BLaER1 (cell line): ENCODE data around the gene RGS4.
"Not testable (repeated sequence)": the region's sequence is repeated elsewhere in the genome, so short reads cannot be mapped to it uniquely, and the experiment has no call there.

Experiments used
- H3K27ac ChIP-seq: shearing (Covaris generic); formaldehyde crosslinking; 2 replicates; pipeline ENCODE4 v1.8.1; 2022
- H3K27me3 ChIP-seq: shearing (Covaris generic); formaldehyde crosslinking; 2 replicates; pipeline ENCODE4 v1.8.1; 2022
- H3K36me3 ChIP-seq: shearing (Covaris generic); formaldehyde crosslinking; 2 replicates; pipeline ENCODE4 v1.8.1; 2022
- H3K4me1 ChIP-seq: shearing (Covaris generic); formaldehyde crosslinking; 2 replicates; pipeline ENCODE4 v1.8.1; 2022
- H3K4me2 ChIP-seq: shearing (Covaris generic); formaldehyde crosslinking; 2 replicates; pipeline ENCODE4 v1.8.1; 2022
- H3K4me3 ChIP-seq: shearing (Covaris generic); formaldehyde crosslinking; 2 replicates; pipeline ENCODE4 v1.8.1; 2022
- H3K9ac ChIP-seq: shearing (Covaris generic); formaldehyde crosslinking; 2 replicates; pipeline ENCODE4 v1.8.1; 2022
- H3K9me3 ChIP-seq: shearing (Covaris generic); formaldehyde crosslinking; 2 replicates; pipeline ENCODE4 v1.8.1; 2022
- H4K20me1 ChIP-seq: shearing (Covaris generic); formaldehyde crosslinking; 2 replicates; pipeline ENCODE4 v1.8.1; 2022
- Cebpa-rat ChIP-seq: shearing (Covaris generic); IDR thresholded peaks from 2 replicates; pipeline ENCODE4 v1.8.1; 2022

The RGS4 gene

DNA sequence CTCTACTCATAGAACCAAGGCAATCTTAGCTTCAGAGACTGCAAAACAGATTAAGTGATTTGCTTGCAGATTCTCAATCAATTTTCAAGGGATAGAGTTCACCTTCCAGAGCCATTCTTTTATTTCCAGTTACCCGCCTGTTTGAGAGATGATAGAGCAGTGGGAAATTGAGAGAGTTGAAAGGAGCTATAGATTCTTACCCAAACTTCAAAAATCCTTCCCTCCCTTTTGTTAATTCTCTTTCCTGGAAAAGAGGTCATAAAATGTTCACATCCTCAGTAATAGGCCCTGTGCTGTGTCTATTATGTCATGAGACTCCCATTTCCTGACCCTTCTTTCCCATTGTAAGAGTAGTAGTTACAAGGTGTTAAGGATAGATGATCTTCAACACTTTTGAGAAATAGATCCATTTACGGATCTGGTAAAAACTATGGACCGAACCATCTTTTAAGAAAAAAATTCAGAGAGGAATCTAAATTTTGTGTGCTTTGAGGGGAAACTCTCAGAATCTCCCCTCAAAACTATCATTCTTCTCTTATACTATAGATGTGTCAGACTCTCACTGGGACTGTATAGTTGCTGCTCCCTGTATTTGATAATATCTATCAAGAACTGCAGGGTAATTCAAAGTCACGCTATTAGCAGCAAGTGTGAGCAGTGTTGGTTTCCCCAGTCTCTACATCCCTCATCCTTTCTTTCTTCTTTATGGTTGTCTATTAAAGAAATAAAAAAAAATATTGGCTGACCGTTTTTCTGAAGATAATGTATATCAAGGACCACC lies 8.0 kb downstream of the RGS4 start:
- TF ChIP-seq Cebpa-rat: no peak
- H3K9me3 ChIP-seq: no peaks in the 10 kb centered on the region

DNA sequence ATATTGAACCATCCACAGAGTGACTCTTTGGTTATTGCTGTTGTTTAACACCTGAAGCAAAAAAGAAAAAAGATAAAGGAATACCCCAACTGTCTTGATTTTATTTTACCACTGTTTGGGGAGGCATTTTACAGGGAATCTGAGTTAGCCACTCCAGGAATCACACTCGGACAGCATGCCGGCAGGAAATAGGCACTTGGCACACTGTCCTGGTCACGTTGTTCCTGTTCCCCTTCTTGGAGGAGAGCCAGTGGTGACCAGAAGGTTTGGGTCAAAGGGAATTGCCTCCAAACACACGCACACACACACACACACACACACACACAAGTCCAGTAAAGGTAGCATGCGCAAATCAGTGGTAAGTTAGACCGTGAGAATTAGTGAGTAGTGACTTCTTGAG lies 13.8 kb downstream of the RGS4 start:
- Histone ChIP-seq H3K36me3 (no peaks in the 10 kb centered on the region), H3K9me3 (no peaks in the 10 kb centered on the region), H3K4me3 (no peak overlapping the region), H3K9ac (no peak overlapping the region), H4K20me1 (no peaks in the 10 kb centered on the region), H3K27me3 (no peaks in the 10 kb centered on the region), H3K4me1 (no peaks in the 10 kb centered on the region), H3K4me2 (no peak overlapping the region), H3K27ac (no peak overlapping the region)
- no peak for TF ChIP-seq Cebpa-rat

More for the DNA sequence above, 8.0 kb downstream of the RGS4 start:
- Histone ChIP-seq H3K27ac (no peak overlapping the region), H3K36me3 (no peaks in the 10 kb centered on the region), H3K9ac (no peak overlapping the region), H3K4me3 (no peak overlapping the region), H3K4me2 (no peak overlapping the region), H3K4me1 (no peaks in the 10 kb centered on the region), H3K27me3 (no peaks in the 10 kb centered on the region), H4K20me1 (no peaks in the 10 kb centered on the region)

GRCh38 chr1:163083690-163084089 lies 14.5 kb downstream of the RGS4 start:
- TF ChIP-seq Cebpa-rat: no peak
- H3K9me3 ChIP-seq: no peaks in the 10 kb centered on the region
- H3K27ac ChIP-seq: no peak overlapping the region
- no peaks in the 10 kb centered on the region for H3K27me3 ChIP-seq
- H3K36me3 ChIP-seq: no peaks in the 10 kb centered on the region
- no peak overlapping the region for H3K4me3 ChIP-seq
- no peaks in the 10 kb centered on the region for H3K4me1 ChIP-seq
- no peaks in the 10 kb centered on the region for H4K20me1 ChIP-seq
- no peak overlapping the region for H3K4me2 ChIP-seq
- no peak overlapping the region for H3K9ac ChIP-seq

DNA sequence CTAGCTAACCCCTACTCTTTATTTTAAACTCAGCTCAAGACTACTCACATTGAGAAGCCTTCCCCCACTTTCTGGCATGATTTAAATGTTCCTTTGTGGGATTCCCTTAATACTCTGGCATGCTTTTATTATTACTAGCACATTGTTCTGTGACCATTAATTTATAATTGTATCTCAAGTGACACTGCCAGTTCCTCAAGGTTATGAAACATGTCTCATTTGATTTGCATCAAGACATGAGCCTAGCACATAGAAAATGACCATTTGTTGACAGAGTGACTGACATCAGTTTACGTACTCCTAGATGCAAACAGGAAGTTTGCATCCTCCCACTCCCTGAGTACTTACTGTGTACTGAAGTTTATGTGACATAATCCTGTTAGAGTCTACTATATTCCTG lies 15.2 kb downstream of the RGS4 start:
- H3K27ac ChIP-seq: no peak overlapping the region
- TF ChIP-seq Cebpa-rat: no peak
- no peak overlapping the region for H3K4me2 ChIP-seq
- H3K36me3 ChIP-seq: no peaks in the 10 kb centered on the region
- H4K20me1 ChIP-seq: no peaks in the 10 kb centered on the region
- H3K9ac ChIP-seq: no peak overlapping the region
- no peak overlapping the region for H3K4me3 ChIP-seq
- H3K9me3 ChIP-seq: no peaks in the 10 kb centered on the region
- no peaks in the 10 kb centered on the region for H3K27me3 ChIP-seq
- no peaks in the 10 kb centered on the region for H3K4me1 ChIP-seq

DNA sequence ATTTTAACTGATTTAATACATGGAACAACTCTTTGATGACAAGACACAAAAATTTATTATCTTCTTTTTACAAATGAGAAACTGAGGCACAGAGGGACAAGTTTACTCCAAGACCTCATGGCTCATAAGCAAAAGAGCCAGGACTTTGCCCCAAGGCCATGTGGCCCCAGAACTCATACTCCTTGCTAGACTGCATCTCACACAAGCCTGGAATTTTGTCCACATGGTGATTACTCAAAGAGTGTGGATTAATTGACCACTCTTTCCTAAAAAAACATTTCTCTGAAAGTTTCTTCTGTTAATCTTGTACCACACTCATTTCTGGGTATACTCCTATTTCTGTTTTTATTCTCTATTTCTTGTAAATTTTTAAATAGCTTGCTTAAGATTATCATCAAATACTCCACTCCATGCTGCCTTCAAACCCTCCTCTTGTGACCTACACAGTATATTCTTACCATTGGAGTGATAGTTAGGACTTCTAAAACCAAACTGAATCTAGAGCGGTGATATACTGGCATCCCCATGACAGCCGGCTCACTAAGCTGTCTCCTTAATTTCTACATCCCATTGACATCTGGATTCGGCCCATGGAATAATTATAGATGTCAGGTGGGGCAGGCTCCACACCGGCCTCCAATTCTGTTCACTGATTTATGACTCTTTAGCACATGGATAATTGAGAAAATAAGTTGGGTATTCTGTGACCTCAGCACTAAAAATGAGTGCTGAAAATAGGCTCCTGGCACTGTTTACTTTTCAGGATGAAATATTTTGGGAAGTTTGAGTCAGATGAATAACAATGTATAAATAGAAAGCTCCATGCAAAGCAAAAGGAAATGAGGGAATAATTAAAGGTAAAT lies 16.1 kb downstream of the RGS4 start:
- no peaks in the 10 kb centered on the region for H3K27me3 ChIP-seq
- no peaks in the 10 kb centered on the region for H4K20me1 ChIP-seq
- no peaks in the 10 kb centered on the region for H3K36me3 ChIP-seq
- no peak overlapping the region for H3K9ac ChIP-seq
- no peak overlapping the region for H3K4me3 ChIP-seq
- H3K27ac ChIP-seq: no peak overlapping the region
- no peaks in the 10 kb centered on the region for H3K4me1 ChIP-seq
- H3K4me2 ChIP-seq: no peak overlapping the region
- TF ChIP-seq Cebpa-rat: no peak
- H3K9me3 ChIP-seq: no peaks in the 10 kb centered on the region

DNA sequence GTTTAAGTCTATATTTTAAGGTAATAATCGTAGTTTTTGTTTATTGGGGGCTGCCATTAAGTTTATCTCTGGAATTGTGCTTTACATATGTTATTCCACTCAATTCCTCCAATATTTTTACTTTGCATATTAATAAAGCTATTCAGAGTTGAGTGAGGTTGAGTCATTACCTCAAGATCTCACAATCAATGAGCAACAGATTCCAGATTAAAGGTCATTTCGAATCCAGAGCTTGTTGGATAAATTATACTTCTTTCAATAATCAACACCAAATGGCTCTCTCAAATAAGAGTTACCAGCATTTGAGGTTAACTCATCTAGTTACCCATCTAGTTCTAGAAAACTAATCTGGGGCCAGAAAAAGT lies 16.7 kb downstream of the RGS4 start:
- Histone ChIP-seq H3K27ac (no peak overlapping the region), H3K4me3 (no peak overlapping the region), H3K36me3 (no peaks in the 10 kb centered on the region), H3K4me2 (no peak overlapping the region), H3K9me3 (no peaks in the 10 kb centered on the region), H3K4me1 (no peaks in the 10 kb centered on the region), H3K9ac (no peak overlapping the region), H3K27me3 (no peaks in the 10 kb centered on the region), H4K20me1 (no peaks in the 10 kb centered on the region)
- TF ChIP-seq Cebpa-rat: no peak

DNA sequence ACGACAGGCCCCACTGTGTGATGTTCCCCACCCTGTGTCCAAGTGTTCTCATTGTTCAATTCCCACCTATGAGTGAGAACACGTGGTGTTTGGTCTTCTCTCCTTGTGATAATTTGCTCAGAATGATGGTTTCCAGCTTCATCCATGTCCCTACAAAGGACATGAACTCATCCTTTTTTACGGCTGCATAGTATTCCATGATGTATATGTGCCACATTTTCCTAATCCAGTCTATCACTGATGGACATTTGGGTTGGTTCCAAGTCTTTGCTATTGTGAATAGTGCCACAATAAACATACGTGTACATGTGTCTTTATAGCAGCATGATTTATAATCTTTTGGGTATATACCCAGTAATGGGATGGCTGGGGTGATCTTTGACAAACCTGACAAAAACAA lies 20.0 kb downstream of the RGS4 start:
- H4K20me1 ChIP-seq, H3K9ac ChIP-seq, H3K4me3 ChIP-seq, H3K27ac ChIP-seq, H3K4me2 ChIP-seq, H3K36me3 ChIP-seq, H3K27me3 ChIP-seq, H3K9me3 ChIP-seq, H3K4me1 ChIP-seq: not testable (repeated sequence)

GRCh38 chr1:163090321-163090945 lies 21.3 kb downstream of the RGS4 start:
- no peak for TF ChIP-seq Cebpa-rat
- H3K4me2 ChIP-seq: no peak overlapping the region
- no peaks in the 10 kb centered on the region for H3K27me3 ChIP-seq
- no peak overlapping the region for H3K9ac ChIP-seq
- no peaks in the 10 kb centered on the region for H3K9me3 ChIP-seq
- H3K4me3 ChIP-seq: no peak overlapping the region
- H3K27ac ChIP-seq: no peak overlapping the region
- no peaks in the 10 kb centered on the region for H3K4me1 ChIP-seq
- H4K20me1 ChIP-seq: no peaks in the 10 kb centered on the region
- H3K36me3 ChIP-seq: no peaks in the 10 kb centered on the region

GRCh38 chr1:163093169-163093568 lies 24.0 kb downstream of the RGS4 start:
- H3K4me1 ChIP-seq: no peaks in the 10 kb centered on the region
- H3K27ac ChIP-seq: no peak overlapping the region
- H3K4me3 ChIP-seq: no peak overlapping the region
- H3K36me3 ChIP-seq: no peaks in the 10 kb centered on the region
- no peak for TF ChIP-seq Cebpa-rat
- no peaks in the 10 kb centered on the region for H3K9me3 ChIP-seq
- no peaks in the 10 kb centered on the region for H3K27me3 ChIP-seq
- H3K4me2 ChIP-seq: no peak overlapping the region
- H4K20me1 ChIP-seq: no peaks in the 10 kb centered on the region
- H3K9ac ChIP-seq: no peak overlapping the region

- no peaks in the 10 kb centered on the region for H3K9me3 ChIP-seq
These were observed 24.4 kb downstream of the RGS4 start for GRCh38 chr1:163093579-163093978.

More at GRCh38 chr1:163093579-163093978, 24.4 kb downstream of the RGS4 start:
- no peak for TF ChIP-seq Cebpa-rat
- Histone ChIP-seq H3K4me3 (no peak overlapping the region), H3K4me2 (no peak overlapping the region), H3K9ac (no peak overlapping the region), H3K27ac (no peak overlapping the region), H3K4me1 (no peaks in the 10 kb centered on the region), H3K27me3 (no peaks in the 10 kb centered on the region), H3K36me3 (no peaks in the 10 kb centered on the region), H4K20me1 (no peaks in the 10 kb centered on the region)
